NCI-H2171 (cell line): Measurements from ENCODE around the gene AMMECR1.
"Not testable (repeated sequence)": the region's sequence is repeated elsewhere in the genome, so short reads cannot be mapped to it uniquely, and the experiment has no call there.

Experiments
- DNase-seq: peaks from one replicate; lab custom pipeline; 2025; lab: John Stamatoyannopoulos, UW

Gene AMMECR1

DNA sequence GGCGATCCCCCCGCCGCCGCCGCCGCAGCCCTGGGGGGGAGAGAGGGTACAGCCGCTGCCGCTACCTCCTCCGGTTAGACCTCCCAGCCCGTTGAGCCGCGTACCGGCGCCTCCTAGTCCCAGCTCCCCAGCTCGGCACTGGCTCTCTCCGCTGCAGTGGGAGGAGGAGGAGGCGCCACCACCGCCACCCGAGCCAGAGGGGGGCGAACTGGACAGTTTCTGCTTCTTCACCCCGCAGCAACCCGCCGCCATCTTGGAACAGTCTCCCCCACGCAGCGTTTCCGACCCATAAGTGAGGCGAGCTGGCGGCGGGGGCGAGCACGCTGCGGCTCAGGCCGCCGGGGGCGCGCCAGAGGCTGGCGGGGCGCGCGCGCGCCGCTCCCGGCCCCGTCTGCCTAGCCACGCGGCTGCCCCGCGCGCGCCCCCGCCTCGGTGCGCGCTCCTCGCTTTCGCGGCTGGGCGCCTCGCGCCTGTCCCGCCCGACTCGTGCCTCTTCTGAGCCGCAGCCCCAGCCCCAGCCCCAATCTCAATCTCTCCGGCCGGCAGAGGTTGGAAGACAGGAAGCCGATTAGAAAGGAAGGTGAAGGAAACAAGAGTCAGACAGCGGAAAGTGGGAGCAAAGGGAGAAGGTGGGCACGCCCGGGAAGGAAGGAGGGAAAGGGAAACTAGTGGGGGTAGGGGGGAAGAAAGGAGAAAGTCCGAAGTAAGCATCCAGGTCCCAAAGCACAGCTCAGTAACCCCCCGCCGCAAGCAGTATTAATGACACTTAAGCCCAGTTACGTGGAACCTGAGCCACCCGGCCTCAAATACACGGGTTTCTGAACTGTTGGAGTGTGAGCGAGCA lies at the start of gene AMMECR1:
TSS of gene AMMECR1 (minus strand) at position 266 of the 844 bp plus-strand sequence. CDS start at position 252, 14 bp downstream.
- DNase-seq, result peak; percentile 62

GRCh38 chrX:110363244-110363643 lies 45.4 kb upstream of the AMMECR1 start:
- no peak for DNase-seq

DNA sequence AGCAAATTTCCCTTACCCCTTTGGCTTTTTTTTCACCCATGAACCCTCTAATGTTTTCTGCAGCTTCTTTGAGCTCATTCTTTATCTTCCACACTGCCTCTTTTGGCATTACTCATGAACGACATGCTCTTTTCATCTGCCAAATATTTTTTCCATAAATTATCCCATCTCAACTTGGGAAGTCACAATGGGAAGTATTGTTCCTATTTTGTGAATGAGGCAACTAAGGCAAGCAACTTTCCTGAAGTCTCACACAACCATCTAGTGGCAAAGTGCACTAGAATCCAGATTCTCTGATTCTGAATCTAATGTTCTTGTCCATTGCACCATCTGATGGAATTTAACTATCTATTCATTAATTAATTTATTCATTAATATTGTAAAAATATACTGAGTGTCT lies 41.4 kb upstream of the AMMECR1 start:
- DNase-seq, result no peak

GRCh38 chrX:110358548-110358947 lies 40.7 kb upstream of the AMMECR1 start, which contains the start of gene RTL9:
RTL9 (plus strand) TSS chrX:110358848; CDS start chrX:110450618, 91,770 bp downstream.
- no peak for DNase-seq

DNA sequence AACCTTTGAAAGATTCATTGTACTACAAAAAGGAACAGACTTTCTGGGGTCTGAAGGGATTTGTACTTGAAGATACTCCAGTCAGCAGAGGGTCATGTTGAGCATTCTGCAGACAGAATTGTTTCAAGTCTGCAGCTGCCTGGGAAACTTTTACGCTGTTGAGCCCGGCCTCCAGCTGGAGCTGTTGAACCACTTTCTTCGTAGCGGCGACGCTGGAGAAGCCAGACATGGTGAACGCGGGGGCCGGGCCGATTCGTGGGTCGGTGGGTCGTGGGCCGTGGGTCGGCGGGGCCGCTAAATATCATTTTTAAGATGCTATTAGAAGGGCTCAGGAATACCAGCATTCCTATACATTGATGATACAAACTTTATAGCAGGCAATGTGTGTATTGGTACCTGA lies 28.8 kb upstream of the AMMECR1 start:
- DNase-seq, result no peak

GRCh38 chrX:110341189-110342035 lies 23.5 kb upstream of the AMMECR1 start:
- DNase-seq, result no peak

- no peak for DNase-seq
Measured at GRCh38 chrX:110338935-110339334, 21.1 kb upstream of the AMMECR1 start.

DNA sequence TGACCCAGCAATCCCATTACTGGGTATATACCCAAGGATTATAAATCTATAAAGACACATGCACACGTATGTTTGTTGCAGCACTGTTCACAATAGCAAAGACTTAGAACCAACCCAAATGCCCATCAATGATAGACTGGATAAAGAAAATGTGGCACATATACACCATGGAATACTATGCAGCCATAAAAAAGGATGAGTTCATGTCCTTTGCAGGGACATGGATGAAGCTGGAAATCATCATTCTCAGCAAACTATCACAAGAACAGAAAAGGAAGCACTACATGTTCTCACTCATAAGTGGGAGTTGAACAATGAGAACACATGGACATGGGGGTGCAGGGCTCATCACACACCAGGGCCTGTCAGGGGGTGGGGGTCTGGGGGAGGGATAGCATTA lies 15.6 kb upstream of the AMMECR1 start:
- DNase-seq, result not testable (repeated sequence)

DNA sequence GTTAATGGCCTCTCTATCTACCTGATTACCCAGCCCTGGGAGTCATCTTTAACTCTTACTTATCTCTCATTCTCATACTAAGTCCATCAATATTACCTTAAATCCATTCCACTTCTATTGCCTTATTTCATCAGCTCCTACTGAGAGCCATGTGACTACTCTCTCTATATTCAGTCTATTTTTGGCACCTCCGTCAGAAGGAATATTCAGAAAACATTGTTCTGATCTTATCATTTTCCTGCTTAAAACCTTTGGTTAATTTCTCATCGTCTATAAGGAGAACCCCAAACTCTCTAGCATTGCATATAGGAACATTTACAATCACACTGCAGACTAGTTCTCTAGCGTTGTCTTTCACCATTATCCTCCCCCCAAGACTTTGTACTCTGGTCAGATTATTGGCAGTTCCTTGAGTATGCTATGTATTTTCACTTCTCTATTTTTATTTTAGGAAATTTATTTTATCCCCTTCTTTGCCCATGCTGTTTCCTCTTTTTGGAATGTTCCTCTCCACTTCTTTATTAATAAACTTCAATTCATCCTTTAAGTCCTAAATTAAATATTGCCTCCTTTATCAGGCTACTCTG lies 13.7 kb upstream of the AMMECR1 start:
- no peak for DNase-seq

DNA sequence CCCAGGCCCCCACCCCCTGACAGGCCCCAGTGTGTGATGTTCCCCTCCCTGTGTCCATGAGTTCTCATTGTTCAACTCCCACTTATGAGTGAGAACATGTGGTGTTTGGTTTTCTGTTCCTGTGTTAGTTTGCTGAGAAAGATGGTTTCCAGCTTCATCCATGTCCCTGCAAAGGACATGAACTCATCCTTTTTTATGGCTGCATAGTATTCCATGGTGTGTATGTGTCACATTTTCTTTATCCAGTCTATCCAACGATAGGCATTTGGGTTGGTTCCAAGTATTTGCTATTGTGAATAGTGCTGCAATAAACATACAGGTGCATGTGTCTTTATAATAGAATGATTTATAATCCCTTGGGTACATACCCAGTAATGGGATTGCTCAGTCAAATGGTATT lies 10.7 kb upstream of the AMMECR1 start:
- DNase-seq, result not testable (repeated sequence)

GRCh38 chrX:110327336-110327735 lies 9.5 kb upstream of the AMMECR1 start:
- no peak for DNase-seq

DNA sequence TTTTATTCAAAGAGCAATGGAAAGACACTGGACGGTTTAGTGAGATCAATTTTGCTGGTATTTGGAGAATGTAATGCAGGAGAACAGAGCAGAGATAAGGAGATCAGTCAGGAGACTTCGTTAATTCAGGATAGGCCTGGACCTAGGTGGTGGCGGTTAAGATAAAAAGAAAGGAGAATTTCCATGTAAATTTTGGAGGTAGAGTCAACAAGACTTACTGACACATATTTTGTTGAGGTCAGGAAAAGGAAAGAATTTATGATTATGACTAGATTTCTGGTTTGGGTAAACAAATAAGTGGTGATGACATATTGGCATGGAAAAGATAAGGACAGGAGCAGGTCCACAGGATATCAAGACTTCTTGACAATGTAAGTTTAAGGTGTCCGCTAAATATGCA lies 8.8 kb upstream of the AMMECR1 start:
- DNase-seq, result no peak

DNA sequence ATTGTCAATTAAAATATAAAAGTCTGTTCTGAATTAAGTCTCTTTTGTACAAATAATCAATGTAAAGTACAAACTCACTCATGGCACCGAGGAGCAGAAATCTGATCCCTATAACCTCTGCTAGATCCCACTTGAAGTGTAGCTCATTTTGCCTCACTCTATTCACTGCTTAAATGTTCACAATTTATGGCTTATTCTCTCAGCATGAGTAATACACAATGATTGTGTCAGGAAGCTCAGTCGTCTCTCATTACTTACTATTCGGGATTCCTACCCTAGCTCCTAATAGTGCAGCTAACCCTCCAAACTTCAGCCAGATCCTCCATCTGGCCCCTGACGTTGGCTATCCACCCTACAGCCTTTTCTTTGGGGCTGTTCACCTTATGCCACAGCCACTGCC lies 4.7 kb upstream of the AMMECR1 start:
- DNase-seq, result no peak

GRCh38 chrX:110321670-110322069 lies 3.8 kb upstream of the AMMECR1 start:
- DNase-seq, result no peak

DNA sequence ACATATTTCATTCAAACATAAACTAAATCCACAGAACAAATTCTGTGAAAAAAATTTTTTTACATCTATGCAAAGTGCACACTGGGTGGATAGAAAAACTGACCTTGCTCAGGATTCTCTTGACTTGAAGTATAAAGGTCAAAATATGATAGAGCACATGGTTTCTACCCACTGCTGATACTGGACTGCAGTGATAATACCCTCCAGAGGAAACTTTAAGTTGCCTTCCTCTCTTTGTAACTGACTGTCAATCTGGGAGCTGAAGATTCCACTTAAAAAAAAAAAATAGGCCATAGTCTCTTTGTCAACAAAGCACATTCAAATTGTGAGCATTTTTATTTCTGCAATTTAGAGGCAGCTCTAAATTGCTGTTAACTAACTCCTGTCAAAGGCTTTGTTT lies 3.2 kb upstream of the AMMECR1 start:
- DNase-seq, result no peak

GRCh38 chrX:110320381-110320987 lies 2.6 kb upstream of the AMMECR1 start:
- DNase-seq, result no peak

- no peak for DNase-seq
Measured at GRCh38 chrX:110318664-110318968, 731 bp upstream of the AMMECR1 start.

GRCh38 chrX:110317061-110317819 lies 645 bp downstream of the AMMECR1 start:
- DNase-seq, result no peak

DNA sequence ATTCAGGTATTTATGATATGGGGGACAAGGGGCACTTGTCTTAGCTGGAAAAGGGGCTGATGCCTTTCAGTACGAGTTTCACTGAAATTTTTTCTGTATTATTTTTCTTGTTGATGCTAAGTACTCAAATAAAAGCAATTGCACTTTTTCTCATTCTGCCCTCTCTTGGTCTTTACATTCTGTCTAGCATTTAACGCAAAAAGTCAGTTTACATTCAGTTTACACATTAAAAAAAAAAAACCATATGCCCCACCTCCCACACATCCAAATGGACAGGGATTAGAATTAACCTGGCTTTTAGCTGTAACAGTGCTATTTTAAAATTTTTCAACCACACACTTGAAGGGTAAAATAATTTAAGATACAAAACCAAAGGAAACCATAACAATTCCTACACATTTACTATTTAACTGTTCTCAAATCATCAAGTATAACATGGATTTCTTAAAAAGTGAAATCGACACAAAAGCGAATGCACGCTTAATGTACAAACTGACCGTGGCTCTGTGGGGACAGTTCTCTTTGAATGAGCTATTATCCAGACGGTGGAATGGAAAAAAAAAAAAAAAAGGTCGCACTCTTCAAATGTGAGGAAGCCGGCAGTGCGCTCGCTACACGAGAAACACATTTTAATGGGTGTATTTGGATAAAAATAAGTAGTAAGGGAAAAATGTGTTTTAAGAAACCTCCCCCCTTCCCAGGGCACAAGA lies 1.4 kb downstream of the AMMECR1 start:
- no peak for DNase-seq

- no peak for DNase-seq
Measured at GRCh38 chrX:110315551-110315950, 2.3 kb downstream of the AMMECR1 start.
